Activated CD4-positive, alpha-beta T cell treated with anti-CD3 and anti-CD28 coated beads, Interleukin-2, amount 10 ng/mL, durations not matched to agents 7 days and 5 days (primary cell): Measurements from ENCODE around the gene MDC1. TPM values are rescaled to one million over a fixed set of nuclear protein-coding genes. Genes with fewer than 3 reads are reported as not detected.
"Not testable (repeated sequence)": the region's sequence is repeated elsewhere in the genome, so short reads cannot be mapped to it uniquely, and the experiment has no call there.

ENCODE experiments used
- CTCF ChIA-PET: fragments of 350-600 bp; sonication (Branson Sonifier 250); formaldehyde crosslinking; loops from one replicate; lab custom pipeline; 2021; ENCODE audit warnings: antibody characterized with exemption; lab: Charles Lee
- POLR2A ChIA-PET: fragments of 350-600 bp; sonication (Branson Sonifier 250); formaldehyde crosslinking; loops from one replicate; lab custom pipeline; 2021; ENCODE audit warnings: antibody characterized with exemption; lab: Charles Lee
- DNase-seq: peaks from one replicate; pipeline ENCODE4 v3.0.0-alpha.2; 2020
- H3K27ac Mint-ChIP-seq: one replicate; pipeline ENCODE4 v1.8.0; 2021; ENCODE audit warnings: mild to moderate bottlenecking, moderate library complexity, mixed read lengths
- H3K27me3 Mint-ChIP-seq: one replicate; pipeline ENCODE4 v1.8.0; 2021; ENCODE audit warnings: mixed read lengths
- H3K36me3 Mint-ChIP-seq: one replicate; pipeline ENCODE4 v1.8.0; 2021; ENCODE audit warnings: low read depth, mixed read lengths
- H3K4me1 Mint-ChIP-seq: one replicate; pipeline ENCODE4 v1.8.0; 2021; ENCODE audit warnings: mixed read lengths
- H3K4me3 Mint-ChIP-seq: one replicate; pipeline ENCODE4 v1.8.0; 2021; ENCODE audit warnings: mild to moderate bottlenecking, moderate library complexity, mixed read lengths
- H3K9me3 Mint-ChIP-seq: one replicate; pipeline ENCODE4 v1.8.0; 2021; ENCODE audit warnings: mixed read lengths
- total RNA-seq, 2 experiments: library from RNA; stranded (reverse); gene quantifications; one replicate each; pipeline ENCODE4 v1.2.3, GENCODE V29; 2021

The MDC1 gene
- total RNA-seq, 2 experiments from 2014 or later = 46.8 to 53.2 TPM

DNA sequence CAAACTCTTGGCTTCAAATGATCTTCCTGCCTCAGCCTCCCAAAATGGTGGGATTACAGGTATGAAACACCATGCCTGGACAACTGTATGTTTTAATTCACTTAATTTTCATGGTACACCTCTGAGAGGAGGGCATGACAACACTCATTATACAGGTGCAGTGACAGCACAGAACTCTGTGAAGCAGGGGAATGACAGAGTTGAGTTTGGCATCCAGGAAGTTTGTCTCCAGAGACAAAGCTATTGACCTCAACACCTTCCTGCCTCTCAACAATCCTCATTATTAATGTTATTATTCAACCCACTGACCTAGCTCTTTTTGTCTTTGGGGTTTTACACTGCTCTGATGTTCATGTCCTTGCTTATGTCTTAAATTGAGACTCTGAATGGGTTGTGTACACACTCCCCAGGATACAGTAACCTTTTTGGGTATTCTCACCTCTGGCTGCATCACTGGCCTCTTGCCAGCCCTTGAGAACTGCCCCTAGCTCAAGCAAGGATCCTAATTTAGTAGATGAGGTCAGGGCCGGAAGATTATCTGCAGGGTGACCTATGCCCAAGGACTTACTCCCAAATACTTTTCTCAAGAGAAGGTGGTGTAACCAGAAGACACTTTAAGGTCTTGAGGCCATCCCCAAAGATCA, 40.3 kb upstream of the MDC1 start:
- no peaks in the 10 kb centered on the region for H3K27me3 Mint-ChIP-seq
- peaks cover 14% of the 10 kb centered on the region for H3K4me1 Mint-ChIP-seq
- no peak overlapping the region for H3K27ac Mint-ChIP-seq
- H3K4me3 Mint-ChIP-seq = no peak overlapping the region
- H3K9me3 Mint-ChIP-seq = peaks cover 5% of the 10 kb centered on the region
- POLR2A ChIA-PET = no interaction called here
- no peak for DNase-seq
- CTCF ChIA-PET = interaction anchor here (1.0 to 3.1 kb wide), 2 partner anchors 9 to 11 kb away, joined by 3 to 9 read pairs; no protein-coding TSS in a partner anchor
- peaks cover 3% of the 10 kb centered on the region for H3K36me3 Mint-ChIP-seq

GRCh38 chr6:30756405-30757003, 39.4 kb upstream of the MDC1 start:
- H3K27me3 Mint-ChIP-seq, POLR2A ChIA-PET, H3K27ac Mint-ChIP-seq, H3K4me3 Mint-ChIP-seq, H3K9me3 Mint-ChIP-seq, DNase-seq, H3K36me3 Mint-ChIP-seq: not testable (repeated sequence)
- CTCF ChIA-PET = interaction anchor here (0.7 to 3.1 kb wide), 3 partner anchors 10 to 121 kb away, joined by 3 to 9 read pairs (median 3); no protein-coding TSS in a partner anchor
- H3K4me1 Mint-ChIP-seq = peaks cover 11% of the 10 kb centered on the region

DNA sequence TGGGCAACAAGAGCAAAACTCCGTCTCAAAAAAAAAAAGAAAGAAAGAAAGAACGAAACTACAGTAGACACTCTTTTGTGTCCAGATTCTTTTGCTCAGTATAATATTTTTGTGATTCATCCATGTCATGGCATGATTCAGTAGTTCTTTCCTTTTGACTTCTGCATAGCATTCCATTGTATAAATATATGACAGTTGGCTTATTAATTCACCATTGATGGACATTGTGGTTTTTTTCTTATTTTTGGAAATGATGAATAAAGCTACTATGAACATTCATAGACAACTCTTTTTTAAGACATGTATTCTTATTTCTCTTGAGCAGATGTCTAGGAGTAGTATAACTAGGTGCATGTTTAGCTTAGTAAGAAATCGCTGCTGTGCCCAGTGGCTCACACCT, 37.5 kb upstream of the MDC1 start:
- Mint-ChIP-seq H3K27ac (no peak overlapping the region), H3K4me1 (peaks cover 16% of the 10 kb centered on the region), H3K27me3 (no peaks in the 10 kb centered on the region), H3K9me3 (peaks cover 5% of the 10 kb centered on the region), H3K36me3 (no peaks in the 10 kb centered on the region), H3K4me3 (no peak overlapping the region)
- CTCF ChIA-PET = interaction anchor here (1.0 kb wide), 1 partner anchor 39 kb away, joined by 3 read pairs; no protein-coding TSS in a partner anchor
- POLR2A ChIA-PET = no interaction called here
- no peak for DNase-seq

GRCh38 chr6:30752157-30752927, 35.3 kb upstream of the MDC1 start:
- POLR2A ChIA-PET = no interaction called here
- DNase-seq = no peak
- no peak overlapping the region for H3K4me3 Mint-ChIP-seq
- no peaks in the 10 kb centered on the region for H3K27me3 Mint-ChIP-seq
- CTCF ChIA-PET = interaction anchor here (0.7 to 0.9 kb wide), 2 partner anchors 17 to 78 kb away, joined by 3 read pairs; no protein-coding TSS in a partner anchor
- no peak overlapping the region for H3K27ac Mint-ChIP-seq
- no peaks in the 10 kb centered on the region for H3K9me3 Mint-ChIP-seq
- peaks cover 22% of the 10 kb centered on the region for H3K4me1 Mint-ChIP-seq
- H3K36me3 Mint-ChIP-seq = no peaks in the 10 kb centered on the region

- Mint-ChIP-seq H3K36me3 (no peaks in the 10 kb centered on the region), H3K9me3 (no peaks in the 10 kb centered on the region), H3K4me1 (peaks cover 34% of the 10 kb centered on the region), H3K27ac (no peak overlapping the region), H3K27me3 (no peaks in the 10 kb centered on the region), H3K4me3 (no peak overlapping the region)
- ChIA-PET CTCF (interaction anchor here (0.6 kb wide), 1 partner anchor 119 kb away, joined by 3 read pairs; no protein-coding TSS in a partner anchor), POLR2A (no interaction called here)
- DNase-seq = no peak
Measured at GRCh38 chr6:30750379-30750668, 33.2 kb upstream of the MDC1 start.

DNA sequence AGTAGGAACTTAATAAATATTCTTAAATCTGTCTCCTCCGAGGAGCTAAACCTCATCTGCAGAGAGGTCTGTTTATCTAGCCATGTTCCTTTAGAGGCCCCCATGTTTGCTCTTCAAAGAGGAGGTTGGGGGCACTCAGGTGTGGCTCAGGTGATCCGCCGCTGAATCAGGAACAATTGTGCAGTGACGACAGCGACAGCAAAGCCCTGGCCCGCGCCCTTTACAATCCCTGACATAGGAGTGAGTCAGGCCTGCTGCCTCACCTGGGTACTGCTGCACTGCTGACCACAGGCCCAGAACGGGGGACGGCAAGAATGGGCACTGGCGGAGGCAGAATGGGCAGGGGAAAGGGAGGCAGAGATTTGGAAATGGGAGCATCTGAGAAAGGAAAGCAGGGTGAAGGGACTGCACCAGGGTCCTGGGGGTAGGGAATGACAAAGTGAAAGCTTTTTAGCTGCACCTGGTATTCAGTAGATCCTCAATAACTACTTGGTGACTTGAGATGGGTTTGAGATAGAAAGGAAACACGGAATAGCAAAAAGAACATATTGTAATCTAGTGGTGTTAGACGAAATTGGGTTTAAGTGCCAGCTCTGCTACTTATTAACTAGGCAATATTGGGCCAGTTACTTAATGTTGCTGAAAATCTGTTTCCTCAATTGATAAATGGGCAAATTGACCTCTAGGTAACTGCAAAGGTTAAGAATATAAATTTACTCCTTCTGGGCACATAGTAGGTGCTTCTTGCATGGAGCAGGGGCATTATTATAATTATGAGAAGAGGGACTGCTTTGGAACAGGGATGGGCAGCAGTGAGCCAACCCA, 32.7 kb upstream of the MDC1 start:
- no peak overlapping the region for H3K27ac Mint-ChIP-seq
- H3K4me1 Mint-ChIP-seq = peaks cover 39% of the 10 kb centered on the region
- no peak overlapping the region for H3K4me3 Mint-ChIP-seq
- DNase-seq = no peak
- no peaks in the 10 kb centered on the region for H3K27me3 Mint-ChIP-seq
- ChIA-PET CTCF (interaction anchor here (0.6 kb wide), 1 partner anchor 119 kb away, joined by 3 read pairs; no protein-coding TSS in a partner anchor), POLR2A (no interaction called here)
- no peaks in the 10 kb centered on the region for H3K36me3 Mint-ChIP-seq
- no peaks in the 10 kb centered on the region for H3K9me3 Mint-ChIP-seq

DNA sequence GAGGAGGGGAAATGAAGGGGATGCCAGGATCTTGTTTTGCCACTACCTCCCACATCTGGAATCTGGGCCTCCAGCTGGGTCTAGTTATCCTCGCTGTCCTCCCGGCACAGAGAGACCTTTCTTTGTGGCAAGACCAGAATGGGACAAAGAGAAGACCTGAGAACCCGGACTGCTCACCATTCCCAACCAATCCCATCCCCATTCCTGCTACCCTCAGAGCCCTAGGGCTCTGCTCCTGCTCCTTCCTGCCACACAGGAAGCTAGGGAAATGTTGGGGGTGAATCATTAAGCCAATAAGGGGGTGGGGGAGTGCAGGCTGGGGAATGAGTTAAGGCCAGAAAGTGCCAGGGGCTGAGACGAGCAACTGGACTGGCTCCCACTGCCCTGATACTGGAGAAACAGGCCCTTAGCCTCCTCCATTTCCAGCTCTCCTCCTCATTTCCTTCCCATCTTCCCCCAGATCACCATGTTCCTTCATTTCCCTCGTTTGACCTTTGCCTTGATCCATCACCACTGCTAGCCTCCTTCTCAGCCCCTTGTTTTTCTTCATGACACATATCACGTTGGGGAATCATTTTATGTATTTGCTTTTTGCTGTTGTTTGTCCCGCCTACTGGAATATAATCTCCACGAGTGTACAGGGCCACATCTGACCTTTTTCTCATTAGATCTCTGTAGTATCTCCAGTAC, 31.9 kb upstream of the MDC1 start:
- no peak for DNase-seq
- Mint-ChIP-seq H3K4me1 (peaks cover 42% of the 10 kb centered on the region), H3K9me3 (no peaks in the 10 kb centered on the region), H3K27ac (no peak overlapping the region), H3K36me3 (peaks cover under 1% of the 10 kb centered on the region), H3K27me3 (no peaks in the 10 kb centered on the region), H3K4me3 (no peak overlapping the region)
- POLR2A ChIA-PET = no interaction called here
- CTCF ChIA-PET = interaction anchor here (1.3 kb wide), 1 partner anchor 18 kb away, joined by 3 read pairs; no protein-coding TSS in a partner anchor

- no peak overlapping the region for H3K4me3 Mint-ChIP-seq
- H3K9me3 Mint-ChIP-seq = no peaks in the 10 kb centered on the region
- H3K4me1 Mint-ChIP-seq = peaks cover 49% of the 10 kb centered on the region
- no peaks in the 10 kb centered on the region for H3K27me3 Mint-ChIP-seq
- ChIA-PET POLR2A (interaction anchor here (0.5 kb wide), 1 partner anchor 41 kb away, joined by 3 read pairs; no protein-coding TSS in a partner anchor), CTCF (interaction anchor here (1.1 to 1.3 kb wide), 2 partner anchors 17 to 19 kb away, joined by 3 to 5 read pairs; no protein-coding TSS in a partner anchor)
- peaks cover 7% of the 10 kb centered on the region for H3K36me3 Mint-ChIP-seq
- DNase-seq = no peak
- H3K27ac Mint-ChIP-seq = no peak overlapping the region
Measured at GRCh38 chr6:30747902-30748769, 31.1 kb upstream of the MDC1 start.

DNA sequence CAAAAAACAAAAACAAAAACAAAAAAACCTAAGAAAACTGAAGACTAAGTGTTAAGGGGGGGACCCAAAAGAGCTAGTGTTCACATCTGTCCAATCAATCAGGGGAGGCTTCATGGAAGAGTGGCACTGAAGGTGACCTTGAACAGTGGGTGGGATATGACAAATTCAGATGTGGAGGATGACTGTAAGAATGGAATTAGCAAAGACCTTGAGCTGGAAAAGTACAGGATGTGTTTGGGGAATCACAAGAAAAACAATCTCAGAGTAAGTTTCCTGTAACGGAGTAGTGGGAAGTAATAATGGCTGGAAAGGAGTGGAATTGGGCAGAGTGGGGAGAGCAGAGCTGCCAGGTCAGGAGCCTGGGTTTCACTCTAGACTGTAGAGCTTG, 30.2 kb upstream of the MDC1 start:
- H3K27ac Mint-ChIP-seq = no peak overlapping the region
- H3K4me1 Mint-ChIP-seq = peaks cover 53% of the 10 kb centered on the region
- POLR2A ChIA-PET = interaction anchor here (0.5 kb wide), 1 partner anchor 41 kb away, joined by 3 read pairs; no protein-coding TSS in a partner anchor
- H3K27me3 Mint-ChIP-seq = no peaks in the 10 kb centered on the region
- no peak overlapping the region for H3K4me3 Mint-ChIP-seq
- CTCF ChIA-PET = interaction anchor here (1.0 to 1.4 kb wide), 4 partner anchors 16 to 68 kb away, joined by 3 to 5 read pairs (median 4); no protein-coding TSS in a partner anchor
- H3K36me3 Mint-ChIP-seq = peaks cover 12% of the 10 kb centered on the region
- H3K9me3 Mint-ChIP-seq = no peaks in the 10 kb centered on the region
- no peak for DNase-seq

- H3K27ac Mint-ChIP-seq = peak within 1 kb of the TSS; percentile 86
- H3K36me3 Mint-ChIP-seq = peaks cover 42% of the 10 kb centered on the region
- POLR2A ChIA-PET = no interaction called here
- CTCF ChIA-PET = interaction anchor here (0.6 to 2.4 kb wide), 9 partner anchors 14 to 172 kb away, joined by 3 to 7 read pairs (median 3); partner anchors contain the start of gene MDC1
- peak within 1 kb of the TSS; percentile 87 for H3K4me3 Mint-ChIP-seq
- DNase-seq = peak; percentile 75
- H3K4me1 Mint-ChIP-seq = peaks cover 76% of the 10 kb centered on the region
- H3K27me3 Mint-ChIP-seq = no peaks in the 10 kb centered on the region
- no peaks in the 10 kb centered on the region for H3K9me3 Mint-ChIP-seq
Measured at GRCh38 chr6:30744054-30744805, 27.1 kb upstream of the MDC1 start, which contains the start of gene IER3. Gene IER3 (minus strand): TSS chr6:30744547. CDS start chr6:30744518, 29 bp downstream.
